DMS153 (cell line): ENCODE data around the gene CCN2.

Experiments
- DNase-seq: peaks from one replicate; lab custom pipeline; 2025; lab: John Stamatoyannopoulos, UW

CCN2 gene

GRCh38 chr6:131966443-131966842 lies 15.3 kb upstream of the CCN2 start:
- DNase-seq = no peak

- DNase-seq = no peak
Observed at GRCh38 chr6:131963063-131963462, 11.9 kb upstream of the CCN2 start.

- DNase-seq = no peak
Observed at GRCh38 chr6:131960371-131961133, 9.4 kb upstream of the CCN2 start.

GRCh38 chr6:131958542-131959470 lies 7.6 kb upstream of the CCN2 start:
- no peak for DNase-seq

GRCh38 chr6:131958095-131958494 lies 6.9 kb upstream of the CCN2 start:
- no peak for DNase-seq

- no peak for DNase-seq
Observed at GRCh38 chr6:131955876-131956275, 4.7 kb upstream of the CCN2 start.

GRCh38 chr6:131955192-131955591 lies 4.0 kb upstream of the CCN2 start:
- DNase-seq = no peak

- DNase-seq = no peak
Observed at GRCh38 chr6:131954775-131955107, 3.6 kb upstream of the CCN2 start.

- no peak for DNase-seq
Observed at GRCh38 chr6:131954059-131954774, 3.0 kb upstream of the CCN2 start.

- no peak for DNase-seq
Observed at GRCh38 chr6:131952886-131953509, 1.8 kb upstream of the CCN2 start.

- DNase-seq = no peak
Observed at GRCh38 chr6:131951576-131952230, 531 bp upstream of the CCN2 start.

GRCh38 chr6:131949909-131950766 lies 1.0 kb downstream of the CCN2 start:
- peak; percentile 57 for DNase-seq

GRCh38 chr6:131949620-131949908 lies 1.6 kb downstream of the CCN2 start:
- no peak for DNase-seq

- DNase-seq = no peak
Observed at GRCh38 chr6:131948692-131949619, 2.2 kb downstream of the CCN2 start.

GRCh38 chr6:131947986-131948661 lies 3.0 kb downstream of the CCN2 start:
- DNase-seq = no peak

- no peak for DNase-seq
Observed at GRCh38 chr6:131946992-131947955, 3.9 kb downstream of the CCN2 start.

- DNase-seq = no peak
Observed at GRCh38 chr6:131946404-131946991, 4.7 kb downstream of the CCN2 start.

- DNase-seq = no peak
Observed at GRCh38 chr6:131945971-131946370, 5.2 kb downstream of the CCN2 start.
